ENCODE measurements around the gene ZNF555.

ZNF555 gene

DNA sequence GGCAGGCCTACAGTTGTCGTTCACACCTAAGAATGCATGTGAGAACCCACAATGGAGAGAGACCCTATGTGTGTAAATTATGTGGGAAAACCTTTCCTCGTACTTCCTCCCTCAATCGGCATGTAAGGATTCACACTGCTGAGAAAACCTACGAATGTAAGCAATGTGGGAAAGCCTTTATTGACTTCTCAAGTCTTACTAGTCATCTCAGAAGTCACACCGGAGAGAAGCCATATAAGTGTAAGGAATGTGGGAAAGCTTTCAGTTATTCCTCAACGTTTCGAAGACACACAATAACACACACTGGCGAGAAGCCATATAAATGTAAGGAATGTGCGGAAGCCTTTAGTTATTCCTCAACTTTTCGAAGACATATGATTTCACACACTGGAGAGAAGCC lies 11.3 kb downstream of the ZNF555 start:
- no peak overlapping the region for H3K27ac ChIP-seq
- no peaks in the 10 kb centered on the region for H3K4me1 ChIP-seq (ENCODE audit: low read depth, poor library complexity, severe bottlenecking)
- H3K79me2 ChIP-seq (ENCODE audit: insufficient read depth, low read depth), result no peaks in the 10 kb centered on the region
- no peak overlapping the region for H3K4me2 ChIP-seq
- H3K36me3 ChIP-seq (ENCODE audit: insufficient read depth), result no peaks in the 10 kb centered on the region
- peaks cover 8% of the 10 kb centered on the region; the same call in 1 of the 2 replicates for H3K27me3 ChIP-seq (ENCODE audit: insufficient read depth, low read depth)
- no peak overlapping the region for H3K4me3 ChIP-seq (IDR thresholded peaks at IDR 0.05; ENCODE audit: insufficient read depth, low read depth, low read length)
- TF ChIP-seq, protein P1, sequence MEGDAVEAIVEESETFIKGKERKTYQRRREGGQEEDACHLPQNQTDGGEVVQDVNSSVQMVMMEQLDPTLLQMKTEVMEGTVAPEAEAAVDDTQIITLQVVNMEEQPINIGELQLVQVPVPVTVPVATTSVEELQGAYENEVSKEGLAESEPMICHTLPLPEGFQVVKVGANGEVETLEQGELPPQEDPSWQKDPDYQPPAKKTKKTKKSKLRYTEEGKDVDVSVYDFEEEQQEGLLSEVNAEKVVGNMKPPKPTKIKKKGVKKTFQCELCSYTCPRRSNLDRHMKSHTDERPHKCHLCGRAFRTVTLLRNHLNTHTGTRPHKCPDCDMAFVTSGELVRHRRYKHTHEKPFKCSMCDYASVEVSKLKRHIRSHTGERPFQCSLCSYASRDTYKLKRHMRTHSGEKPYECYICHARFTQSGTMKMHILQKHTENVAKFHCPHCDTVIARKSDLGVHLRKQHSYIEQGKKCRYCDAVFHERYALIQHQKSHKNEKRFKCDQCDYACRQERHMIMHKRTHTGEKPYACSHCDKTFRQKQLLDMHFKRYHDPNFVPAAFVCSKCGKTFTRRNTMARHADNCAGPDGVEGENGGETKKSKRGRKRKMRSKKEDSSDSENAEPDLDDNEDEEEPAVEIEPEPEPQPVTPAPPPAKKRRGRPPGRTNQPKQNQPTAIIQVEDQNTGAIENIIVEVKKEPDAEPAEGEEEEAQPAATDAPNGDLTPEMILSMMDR (conservative IDR thresholded peaks at IDR 0.05; ENCODE audit: low read depth, low read length), result no peak
- H4K20me1 ChIP-seq (ENCODE audit: insufficient read depth), result no peaks in the 10 kb centered on the region
- H2AFZ ChIP-seq (ENCODE audit: low read depth), result no peak overlapping the region
- no peak overlapping the region for H3K9ac ChIP-seq

DNA sequence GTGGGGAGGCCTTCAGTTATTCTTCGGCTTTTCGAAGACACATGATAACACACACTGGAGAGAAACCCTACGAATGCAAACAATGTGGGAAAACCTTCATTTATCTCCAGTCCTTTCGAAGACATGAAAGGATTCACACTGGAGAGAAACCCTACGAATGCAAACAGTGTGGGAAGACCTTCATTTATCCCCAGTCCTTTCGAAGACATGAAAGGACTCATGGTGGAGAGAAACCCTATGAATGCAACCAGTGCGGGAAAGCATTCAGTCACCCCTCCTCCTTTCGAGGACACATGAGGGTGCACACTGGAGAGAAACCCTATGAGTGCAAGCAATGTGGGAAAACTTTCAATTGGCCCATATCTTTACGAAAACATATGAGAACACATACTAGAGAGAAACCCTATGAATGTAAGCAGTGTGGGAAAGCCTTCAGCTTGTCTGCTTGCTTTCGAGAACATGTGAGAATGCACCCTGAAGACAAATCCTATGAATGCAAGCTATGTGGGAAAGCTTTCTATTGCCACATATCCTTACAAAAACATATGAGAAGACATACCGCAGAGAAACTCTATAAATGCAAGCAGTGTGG lies 11.8 kb downstream of the ZNF555 start:
- Histone ChIP-seq H2AFZ (ENCODE audit: low read depth) (no peak overlapping the region), H3K36me3 (ENCODE audit: insufficient read depth) (no peaks in the 10 kb centered on the region), H3K27me3 (ENCODE audit: insufficient read depth, low read depth) (peaks cover 5% of the 10 kb centered on the region; the same call in 1 of the 2 replicates), H3K79me2 (ENCODE audit: insufficient read depth, low read depth) (no peaks in the 10 kb centered on the region), H3K27ac (no peak overlapping the region), H4K20me1 (ENCODE audit: insufficient read depth) (no peaks in the 10 kb centered on the region), H3K4me1 (ENCODE audit: low read depth, poor library complexity, severe bottlenecking) (no peaks in the 10 kb centered on the region), H3K4me2 (no peak overlapping the region), H3K9ac (no peak overlapping the region), H3K4me3 (IDR thresholded peaks at IDR 0.05; ENCODE audit: insufficient read depth, low read depth, low read length) (no peak overlapping the region)
- TF ChIP-seq, protein P1 (conservative IDR thresholded peaks at IDR 0.05; ENCODE audit: low read depth, low read length), result no peak

DNA sequence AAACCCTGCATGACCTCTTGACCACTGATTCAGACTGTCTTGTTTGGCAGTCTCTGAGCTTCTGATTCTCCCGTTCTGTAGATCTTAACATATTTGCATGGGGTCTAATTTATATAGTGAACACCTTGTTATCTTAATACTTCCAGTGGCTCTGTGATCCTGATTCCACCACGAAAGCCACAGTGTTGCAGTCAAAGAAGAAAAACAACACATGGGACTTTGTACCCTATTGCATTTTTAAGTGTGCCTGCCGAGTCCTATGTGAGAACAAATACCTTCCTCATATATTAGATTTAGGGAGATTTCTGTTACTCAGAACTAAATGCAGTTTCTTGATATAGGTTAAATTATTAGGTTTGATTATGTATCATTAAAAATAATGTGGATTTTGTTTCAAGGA lies 13.6 kb downstream of the ZNF555 start:
- no peaks in the 10 kb centered on the region for H4K20me1 ChIP-seq (ENCODE audit: insufficient read depth)
- TF ChIP-seq, protein P1 (conservative IDR thresholded peaks at IDR 0.05; ENCODE audit: low read depth, low read length), result no peak
- H3K36me3 ChIP-seq (ENCODE audit: insufficient read depth), result no peaks in the 10 kb centered on the region
- H3K9ac ChIP-seq, result no peak overlapping the region
- no peak overlapping the region for H2AFZ ChIP-seq (ENCODE audit: low read depth)
- H3K4me1 ChIP-seq (ENCODE audit: low read depth, poor library complexity, severe bottlenecking), result no peaks in the 10 kb centered on the region
- H3K4me2 ChIP-seq, result no peak overlapping the region
- H3K79me2 ChIP-seq (ENCODE audit: insufficient read depth, low read depth), result no peaks in the 10 kb centered on the region
- no peak overlapping the region for H3K27ac ChIP-seq
- no peak overlapping the region for H3K4me3 ChIP-seq (IDR thresholded peaks at IDR 0.05; ENCODE audit: insufficient read depth, low read depth, low read length)
- peaks cover 5% of the 10 kb centered on the region; the same call in 1 of the 2 replicates for H3K27me3 ChIP-seq (ENCODE audit: insufficient read depth, low read depth)

DNA sequence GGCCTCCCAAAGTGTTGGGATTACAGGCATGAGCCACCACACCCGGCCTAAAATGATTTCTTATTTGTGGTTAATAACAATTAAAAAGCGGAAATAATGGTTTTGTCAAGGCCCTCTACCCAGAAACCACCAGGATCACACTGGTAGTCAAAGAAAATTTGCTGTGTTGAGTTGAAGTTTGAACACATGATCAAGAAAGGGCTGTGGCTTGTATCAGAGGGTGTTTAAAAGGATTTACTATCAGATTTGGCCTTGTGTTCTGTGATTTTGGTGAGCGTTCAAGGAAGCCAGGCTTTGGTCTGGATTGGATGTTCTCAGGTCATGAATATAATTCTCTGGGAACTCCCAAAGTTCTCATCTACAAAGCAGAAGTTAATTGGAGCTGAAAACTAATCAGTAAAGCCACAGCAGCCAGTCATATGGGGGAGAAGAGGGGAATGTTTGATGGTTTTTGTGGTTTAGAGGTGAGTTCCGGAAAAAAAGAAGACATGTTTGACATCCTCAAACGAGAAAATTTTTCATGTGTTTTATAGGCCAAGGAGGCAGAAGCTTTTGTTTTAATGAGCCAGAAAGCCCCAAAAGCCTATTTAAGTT lies 15.3 kb downstream of the ZNF555 start:
- peaks cover 17% of the 10 kb centered on the region; the same call in 1 of the 2 replicates for H3K27me3 ChIP-seq (ENCODE audit: insufficient read depth, low read depth)
- no peak overlapping the region for H3K4me3 ChIP-seq (IDR thresholded peaks at IDR 0.05; ENCODE audit: insufficient read depth, low read depth, low read length)
- no peaks in the 10 kb centered on the region for H4K20me1 ChIP-seq (ENCODE audit: insufficient read depth)
- no peaks in the 10 kb centered on the region for H3K36me3 ChIP-seq (ENCODE audit: insufficient read depth)
- H3K4me1 ChIP-seq (ENCODE audit: low read depth, poor library complexity, severe bottlenecking), result no peaks in the 10 kb centered on the region
- no peak overlapping the region for H3K9ac ChIP-seq
- no peak overlapping the region for H2AFZ ChIP-seq (ENCODE audit: low read depth)
- H3K4me2 ChIP-seq, result no peak overlapping the region
- H3K27ac ChIP-seq, result no peak overlapping the region
- H3K79me2 ChIP-seq (ENCODE audit: insufficient read depth, low read depth), result no peaks in the 10 kb centered on the region
- TF ChIP-seq, protein P1 (conservative IDR thresholded peaks at IDR 0.05; ENCODE audit: low read depth, low read length), result no peak
